NCI-H2107 treated with DMSO at 0.1 percent for 48 hours (cell line): ENCODE measurements around the gene FUT7.
"Not testable (repeated sequence)": the region's sequence is repeated elsewhere in the genome, so short reads cannot be mapped to it uniquely, and the experiment has no call there.

Experiments
- DNase-seq: peaks from one replicate; lab custom pipeline; 2025; ENCODE audit not compliant: unreplicated experiment; lab: John Stamatoyannopoulos, UW

FUT7 gene

GRCh38 chr9:137066096-137066861 is 34.4 kb upstream of the FUT7 start:
- DNase-seq = no peak

DNA sequence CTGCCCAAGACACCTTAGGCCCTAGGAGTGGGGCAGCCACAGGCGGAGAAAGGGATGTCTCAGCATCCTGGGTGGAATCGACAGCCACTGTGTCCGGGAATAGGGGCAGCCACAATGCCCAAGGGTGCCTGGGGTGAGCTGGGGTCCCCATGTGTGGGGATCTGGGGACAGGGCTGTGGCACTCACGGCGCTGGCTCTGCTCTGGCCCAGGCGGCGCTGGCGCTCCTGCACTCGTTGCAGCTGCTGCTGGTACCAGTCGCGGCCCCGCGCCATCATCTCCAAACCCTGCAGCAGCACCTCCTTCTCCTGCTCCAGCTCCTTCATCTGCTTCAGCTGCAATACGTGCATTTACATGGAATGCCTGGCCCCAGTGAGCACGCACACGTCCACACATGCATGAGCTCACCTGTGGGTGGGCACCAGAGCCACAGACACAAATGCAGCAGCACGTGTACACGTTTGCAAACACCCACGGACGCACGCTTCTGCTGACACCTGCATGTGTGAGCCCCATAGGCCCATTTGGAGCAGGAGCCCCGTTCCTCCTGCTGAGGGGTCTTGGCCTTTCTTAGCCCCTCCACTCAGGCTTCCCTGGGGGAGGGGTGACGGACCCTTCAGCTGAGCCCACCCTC is 33.6 kb upstream of the FUT7 start:
- DNase-seq = no peak

DNA sequence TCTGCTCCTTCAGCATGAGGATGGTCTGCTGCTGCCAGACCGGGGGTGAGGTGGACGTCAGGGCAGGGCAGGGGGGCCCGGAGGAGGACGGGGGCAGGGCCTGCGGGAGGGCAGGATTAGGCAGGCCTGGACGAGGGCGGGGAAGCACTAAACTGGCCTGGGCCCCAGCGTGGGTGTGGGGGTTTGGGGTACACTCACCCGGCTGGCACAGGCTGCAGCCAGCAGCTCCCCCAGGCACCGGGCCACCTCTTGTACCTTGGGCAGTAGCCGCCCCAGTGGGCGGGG is 32.9 kb upstream of the FUT7 start:
- DNase-seq = no peak

GRCh38 chr9:137064027-137064879 is 32.4 kb upstream of the FUT7 start:
- no peak for DNase-seq

DNA sequence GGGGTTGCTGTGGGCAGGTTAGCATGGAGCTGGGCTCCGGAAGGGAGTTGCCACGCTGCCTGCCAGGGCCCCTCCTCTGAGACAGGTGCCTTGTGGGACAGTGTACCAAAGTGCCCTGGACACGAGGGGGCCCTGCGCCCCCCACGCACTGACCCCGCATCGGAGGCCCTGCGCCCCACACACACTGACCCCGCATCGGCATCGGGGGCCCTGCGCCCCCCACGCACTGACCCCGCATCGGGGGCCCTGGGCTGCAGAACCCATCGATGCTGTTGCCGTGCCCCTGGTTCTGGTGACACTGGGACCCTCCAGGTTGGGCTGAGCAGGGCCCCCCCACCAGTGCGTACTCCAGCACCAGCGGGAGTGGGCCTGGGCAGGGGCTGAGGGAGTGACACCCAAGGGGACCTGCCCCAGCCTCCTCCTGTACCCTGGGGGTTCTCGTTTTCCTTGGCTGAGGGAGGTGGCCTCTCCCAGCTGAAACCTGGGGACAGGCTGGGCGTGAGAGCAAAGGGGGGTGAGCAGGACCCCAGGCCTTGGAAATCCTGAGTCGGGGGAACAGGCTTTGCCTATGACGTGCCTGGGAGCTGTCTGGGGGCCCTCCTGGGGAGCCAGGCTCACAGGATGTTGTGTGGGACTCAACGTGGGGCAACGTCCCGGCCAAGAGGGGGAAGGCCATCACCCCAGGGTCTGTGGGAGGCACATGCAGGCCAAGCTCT is 31.6 kb upstream of the FUT7 start:
- DNase-seq = no peak

DNA sequence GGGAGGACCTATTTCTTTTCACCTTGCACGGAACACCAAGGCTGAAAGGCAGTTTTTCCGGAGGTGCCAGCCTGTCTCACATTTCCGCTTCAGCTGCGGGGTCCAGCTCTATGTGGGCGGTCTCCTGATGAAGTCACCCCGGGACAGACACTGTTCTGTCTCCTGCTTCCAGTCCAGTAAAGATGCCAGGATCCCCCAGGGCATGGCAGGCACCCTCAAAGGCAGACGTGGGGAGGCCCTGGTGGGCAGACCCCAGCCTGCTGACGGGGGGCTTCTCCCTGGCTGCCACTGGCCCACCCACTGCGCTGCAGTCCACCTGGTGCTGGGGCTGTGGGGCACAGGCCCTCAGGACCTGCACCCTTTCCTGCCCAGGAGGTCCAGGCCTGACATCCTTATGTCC is 30.9 kb upstream of the FUT7 start:
- not testable (repeated sequence) for DNase-seq

GRCh38 chr9:137062384-137062783 is 30.5 kb upstream of the FUT7 start:
- no peak for DNase-seq

DNA sequence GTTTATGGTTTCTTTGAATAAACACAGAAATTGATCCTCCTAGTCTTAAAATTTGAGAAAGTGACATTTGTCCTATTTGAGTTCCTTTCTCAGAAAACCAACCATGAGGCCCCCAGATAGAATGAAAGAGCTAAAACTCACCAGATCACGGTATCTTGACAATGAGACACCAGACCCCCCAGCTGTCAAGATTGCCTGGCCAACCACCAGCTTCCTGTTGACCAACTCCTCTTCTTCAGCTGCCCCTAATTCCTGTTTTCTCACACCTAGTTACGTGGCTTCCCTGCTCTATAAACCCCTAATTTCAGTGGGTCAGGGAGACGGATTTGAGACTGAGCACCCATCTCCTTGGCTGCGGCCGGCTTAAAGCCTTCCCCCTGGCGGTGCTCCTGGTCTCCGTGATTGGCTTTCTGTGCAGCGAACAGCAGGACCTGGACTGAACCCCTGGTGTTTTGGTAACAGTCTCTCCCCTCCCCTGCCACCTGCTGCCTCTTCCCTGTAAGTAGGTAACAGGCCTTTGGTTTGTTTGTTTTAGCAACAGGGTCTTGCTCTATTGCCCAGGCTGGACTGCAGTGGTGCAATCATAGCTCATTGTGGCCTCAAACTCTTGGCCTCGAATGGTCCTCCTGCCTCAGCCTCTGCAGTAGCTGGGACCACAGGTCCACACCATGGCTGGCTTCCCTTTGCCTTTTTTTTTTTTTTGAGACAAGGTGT is 26.8 kb upstream of the FUT7 start:
- DNase-seq = peak; percentile 37

DNA sequence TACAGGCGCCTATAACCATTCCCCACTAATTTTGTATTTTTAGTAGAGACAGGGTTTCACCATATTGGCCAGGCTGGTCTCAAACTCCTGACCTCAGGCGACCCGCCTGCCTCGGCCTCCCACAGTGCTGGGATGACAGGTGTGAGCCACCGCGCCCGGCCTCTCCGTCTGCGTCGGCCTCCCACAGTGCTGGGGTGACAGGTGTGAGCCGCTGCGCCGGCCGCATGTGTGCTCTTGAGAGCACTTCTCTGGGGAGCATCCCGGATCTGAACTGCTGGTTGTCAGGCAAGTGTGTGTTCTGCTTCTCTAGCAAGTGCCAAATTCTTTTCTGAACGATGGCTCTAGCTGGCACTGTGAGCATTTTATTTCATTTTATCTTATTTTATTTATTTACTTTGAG is 25.7 kb upstream of the FUT7 start:
- peak; percentile 91 for DNase-seq

DNA sequence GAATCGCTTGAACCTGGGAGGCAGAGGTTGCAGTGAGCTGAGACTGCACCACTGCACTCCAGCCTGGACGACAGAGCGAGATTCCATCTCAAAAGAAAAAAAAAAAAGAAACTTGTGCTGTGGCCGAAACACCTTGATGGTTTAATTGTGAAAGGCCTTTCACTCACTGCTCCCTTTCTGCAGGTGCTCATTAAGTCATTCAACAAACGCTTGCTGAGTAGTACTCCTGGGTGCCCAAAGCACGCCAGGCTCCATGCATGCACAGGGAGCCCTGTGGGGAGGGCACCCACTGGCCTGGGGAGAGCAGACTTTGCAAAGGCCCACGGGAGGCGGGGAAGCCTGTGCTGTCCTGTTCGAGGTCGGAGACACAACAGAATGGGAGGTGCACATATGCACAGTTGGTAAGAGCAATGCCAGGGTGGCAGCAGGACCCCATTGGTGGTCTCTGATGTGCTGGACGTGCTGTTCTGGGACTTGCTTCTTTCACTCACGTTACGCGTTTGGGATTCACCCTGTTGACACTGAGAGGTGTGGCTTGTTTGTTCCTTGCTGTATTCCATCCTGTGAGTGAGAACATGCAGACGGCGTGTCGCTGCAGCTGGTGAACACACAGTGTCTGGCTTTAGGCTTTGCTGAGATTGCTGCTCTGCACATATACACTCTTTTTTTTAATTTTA is 25.0 kb upstream of the FUT7 start:
- no peak for DNase-seq

- no peak for DNase-seq
Observed at GRCh38 chr9:137055385-137056364, 23.8 kb upstream of the FUT7 start.

- DNase-seq = no peak
Observed at GRCh38 chr9:137054932-137055384, 23.1 kb upstream of the FUT7 start.

- peak; percentile 28 for DNase-seq
Observed at GRCh38 chr9:137053944-137054931, 22.4 kb upstream of the FUT7 start, which contains the start of gene ENTPD2. TSS of gene ENTPD2 (minus strand) at chr9:137054061. CDS start at chr9:137053997, 64 bp downstream.

GRCh38 chr9:137052998-137053943 is 21.4 kb upstream of the FUT7 start:
- no peak for DNase-seq

- no peak for DNase-seq
Observed at GRCh38 chr9:137052293-137052692, 20.4 kb upstream of the FUT7 start.

DNA sequence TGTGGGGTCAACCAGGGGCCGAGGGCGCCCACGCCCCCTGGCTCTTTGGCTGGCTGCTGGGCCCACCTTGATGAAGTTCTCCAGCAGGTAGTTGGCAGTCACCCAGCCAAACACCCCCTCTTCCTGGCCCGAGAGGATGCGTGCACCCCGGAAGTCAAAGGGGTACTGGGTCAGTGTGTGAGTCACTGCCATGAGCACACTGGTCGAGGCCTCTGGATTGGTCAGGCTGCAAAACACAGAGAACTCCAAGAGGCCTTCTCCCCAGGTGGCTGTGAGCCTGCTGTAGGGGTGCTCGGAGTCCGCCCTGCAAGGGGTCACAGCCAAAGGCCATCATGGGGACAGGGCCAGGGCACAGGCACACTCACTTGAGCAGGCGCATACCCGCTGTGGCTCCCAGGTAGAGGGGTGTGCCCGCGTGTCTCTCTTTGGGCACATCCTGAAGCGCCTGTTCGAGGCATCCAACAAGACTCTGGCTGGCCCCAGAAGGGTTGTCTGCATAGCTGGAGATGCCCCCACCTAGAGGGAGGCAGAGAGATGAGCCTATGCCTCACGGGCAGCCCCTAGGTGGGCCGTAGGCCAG is 19.3 kb upstream of the FUT7 start:
- no peak for DNase-seq
